ENCODE measurements around the gene ATP6V0C. TPM values are rescaled to one million over a fixed set of nuclear protein-coding genes. Genes with fewer than 3 reads are reported as not detected.

The ATP6V0C gene
- polyA plus RNA-seq, 1 experiment = 11.0 TPM

GRCh38 chr16:2472488-2472864 lies 41.3 kb upstream of the ATP6V0C start:
- H3K4me3 ChIP-seq (ENCODE audit: low read depth, low read length) = no peak overlapping the region
- ChIA-PET CTCF (no interaction called here), POLR2A (no interaction called here)
- no peak overlapping the region for H3K27ac ChIP-seq (ENCODE audit: low read depth, low read length)
- no peaks in the 10 kb centered on the region for H3K27me3 ChIP-seq (ENCODE audit: control insufficient read depth, insufficient read depth, low read length)
- TF ChIP-seq CTCF (IDR thresholded peaks at IDR 0.05; ENCODE audit: low read depth, low read length) = no peak
- no peak for DNase-seq (ENCODE audit: low read depth, low spot score)
- H3K9me3 ChIP-seq (ENCODE audit: control insufficient read depth, insufficient read depth, low read length) = no peaks in the 10 kb centered on the region; the same call in 1 of the 2 replicates

DNA sequence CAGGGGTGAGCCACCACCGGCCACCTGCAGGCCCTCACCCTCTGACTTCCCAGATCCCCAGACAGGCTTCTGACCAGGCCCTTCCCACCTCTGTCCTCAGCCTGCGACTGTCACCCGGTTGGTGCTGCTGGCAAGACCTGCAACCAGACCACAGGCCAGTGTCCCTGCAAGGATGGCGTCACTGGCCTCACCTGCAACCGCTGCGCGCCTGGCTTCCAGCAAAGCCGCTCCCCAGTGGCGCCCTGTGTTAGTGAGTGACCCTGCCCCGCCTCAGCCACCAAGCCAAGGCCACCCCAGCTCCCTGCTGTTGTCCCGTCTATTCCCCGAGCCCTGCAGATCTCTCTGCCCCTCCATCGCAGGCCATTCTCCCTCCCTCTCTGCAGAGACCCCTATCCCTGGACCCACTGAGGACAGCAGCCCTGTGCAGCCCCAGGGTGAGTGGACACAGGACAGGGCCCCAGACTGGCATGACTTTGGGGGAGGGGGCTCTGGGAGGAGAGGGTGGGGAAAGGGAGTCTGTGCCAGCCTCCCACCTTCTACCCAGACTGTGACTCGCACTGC lies 40.8 kb upstream of the ATP6V0C start:
- CTCF ChIA-PET = no interaction called here
- no peak for TF ChIP-seq CTCF (IDR thresholded peaks at IDR 0.05; ENCODE audit: low read depth, low read length)
- H3K4me3 ChIP-seq (ENCODE audit: low read depth, low read length) = no peak overlapping the region
- H3K27ac ChIP-seq (ENCODE audit: low read depth, low read length) = no peak overlapping the region
- DNase-seq (ENCODE audit: low read depth, low spot score) = no peak
- no peaks in the 10 kb centered on the region for H3K27me3 ChIP-seq (ENCODE audit: control insufficient read depth, insufficient read depth, low read length)
- POLR2A ChIA-PET = no interaction called here
- no peaks in the 10 kb centered on the region; the same call in 1 of the 2 replicates for H3K9me3 ChIP-seq (ENCODE audit: control insufficient read depth, insufficient read depth, low read length)

- H3K9me3 ChIP-seq (ENCODE audit: control insufficient read depth, insufficient read depth, low read length) = no peaks in the 10 kb centered on the region; the same call in 1 of the 2 replicates
- no peak for DNase-seq (ENCODE audit: low read depth, low spot score)
- H3K27ac ChIP-seq (ENCODE audit: low read depth, low read length) = no peak overlapping the region
- ChIA-PET POLR2A (interaction anchor here (1.8 kb wide), 1 partner anchor 318 kb away, joined by 6 read pairs; the partner anchor contains the start of gene TRAF7), CTCF (no interaction called here)
- peak overlapping the region; percentile 31; the same call in 1 of the 2 replicates for H3K4me3 ChIP-seq (ENCODE audit: low read depth, low read length)
- TF ChIP-seq CTCF (IDR thresholded peaks at IDR 0.05; ENCODE audit: low read depth, low read length) = no peak
- no peaks in the 10 kb centered on the region for H3K27me3 ChIP-seq (ENCODE audit: control insufficient read depth, insufficient read depth, low read length)
Measured at GRCh38 chr16:2473446-2473926, 40.3 kb upstream of the ATP6V0C start.

DNA sequence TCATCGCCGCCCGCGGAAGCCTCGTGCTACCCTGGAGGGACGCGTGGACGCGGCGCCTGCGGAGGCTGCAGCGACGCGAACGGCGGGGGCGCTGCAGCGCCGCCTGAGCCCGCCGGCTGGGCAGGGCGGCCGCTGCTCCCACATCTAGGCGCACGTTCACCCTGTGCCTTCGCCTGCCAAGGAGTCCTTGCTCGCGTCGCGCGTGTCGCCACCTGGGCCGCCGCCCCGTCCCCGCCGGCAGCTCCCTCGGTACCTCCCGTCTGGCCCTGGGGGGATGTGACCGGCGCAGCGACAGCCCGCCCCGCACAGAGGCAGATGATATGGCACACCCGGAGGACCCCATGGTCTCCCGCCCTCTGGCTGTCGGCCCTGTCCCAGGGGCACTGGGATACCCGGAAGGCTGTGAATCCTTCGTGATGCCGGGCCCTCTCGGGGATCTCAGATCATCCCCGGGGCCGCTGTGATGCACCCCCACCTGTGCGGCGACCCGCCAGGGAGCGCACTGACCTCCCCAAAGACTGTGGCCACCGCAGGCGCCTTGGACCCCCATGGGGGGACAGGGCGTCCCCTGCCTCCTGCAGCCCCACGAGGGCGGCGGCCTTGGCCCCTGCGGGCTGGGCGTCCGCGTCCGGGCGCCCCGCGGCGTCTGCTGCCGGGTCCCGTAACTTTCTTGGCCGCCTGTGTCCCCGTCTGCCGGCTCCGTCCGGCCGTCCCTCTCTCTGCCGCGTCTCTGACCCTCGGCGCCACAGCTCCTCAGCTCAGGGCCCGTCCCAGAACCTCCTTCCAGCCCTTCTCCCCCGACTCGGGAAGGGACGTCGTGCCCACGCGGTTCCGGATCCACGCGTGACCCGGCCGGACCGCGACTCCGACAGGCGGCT lies 39.5 kb upstream of the ATP6V0C start:
- POLR2A ChIA-PET = interaction anchor here (0.8 to 1.8 kb wide), 5 partner anchors 15 to 319 kb away, joined by 3 to 10 read pairs (median 4); partner anchors contain the start of genes TEDC2 and TRAF7
- Histone ChIP-seq H3K27ac (ENCODE audit: low read depth, low read length) (no peak overlapping the region), H3K27me3 (ENCODE audit: control insufficient read depth, insufficient read depth, low read length) (no peaks in the 10 kb centered on the region), H3K4me3 (ENCODE audit: low read depth, low read length) (peak overlapping the region; percentile 79), H3K9me3 (ENCODE audit: control insufficient read depth, insufficient read depth, low read length) (no peaks in the 10 kb centered on the region; the same call in 1 of the 2 replicates)
- no peak for DNase-seq (ENCODE audit: low read depth, low spot score)
- CTCF ChIA-PET = interaction anchor here (0.6 to 1.0 kb wide), 3 partner anchors 9 to 219 kb away, joined by 3 read pairs; no protein-coding TSS in a partner anchor
- 0 out of 2 replicates have a peak, but pooled peaks have one; percentile 8 for TF ChIP-seq CTCF (IDR thresholded peaks at IDR 0.05; ENCODE audit: low read depth, low read length)

Measured in AG04450 (cell line).